ENCODE results near the gene ZBTB20.
A peak's percentile ranks its signal among the peaks of the same experiment; 100 is the strongest.
"Not testable (repeated sequence)": the region's sequence is repeated elsewhere in the genome, so short reads cannot be mapped to it uniquely, and the experiment has no call there.

The ZBTB20 gene

DNA sequence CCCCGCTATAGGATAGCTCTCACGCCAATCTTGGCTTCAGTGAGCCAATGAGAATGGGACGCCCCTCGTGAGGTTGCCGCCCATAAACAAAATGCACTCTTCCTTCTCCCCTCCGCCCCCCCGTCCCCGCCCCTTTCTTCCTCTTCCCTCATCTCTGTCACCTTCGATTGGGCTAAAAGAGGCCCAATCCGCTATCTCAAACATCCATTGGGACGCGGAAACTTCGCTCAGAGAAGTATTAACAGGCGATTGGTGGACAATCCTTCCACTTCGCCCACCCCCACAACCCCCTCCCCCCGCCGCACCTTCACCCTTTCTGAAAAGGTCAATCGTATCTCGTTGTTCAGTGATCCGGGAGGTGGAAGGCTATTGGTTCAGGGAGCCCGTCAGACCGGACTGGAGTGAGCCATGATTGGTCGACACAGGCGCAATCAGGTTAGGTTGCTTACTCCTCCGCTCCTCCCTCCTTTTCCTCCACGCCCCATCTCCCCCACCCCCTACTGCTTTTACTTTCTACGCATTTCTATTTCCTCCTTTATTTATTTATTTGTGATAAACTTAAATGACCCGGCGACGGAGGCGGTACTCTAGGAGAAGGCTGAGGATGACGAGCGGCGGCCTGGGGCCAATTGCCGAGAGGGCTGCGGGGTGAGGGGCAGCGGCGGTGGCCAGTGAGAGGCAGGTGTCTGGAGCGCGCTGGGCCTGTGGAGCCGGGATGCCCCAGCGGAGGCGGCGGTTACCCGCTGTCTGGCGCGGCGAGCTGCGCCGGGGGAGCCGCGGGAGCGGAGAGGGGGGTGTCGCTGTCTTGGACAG, 447 bp upstream of the ZBTB20 start:
- DNase-seq = peak; percentile 98 to 99 (median 98)

DNA sequence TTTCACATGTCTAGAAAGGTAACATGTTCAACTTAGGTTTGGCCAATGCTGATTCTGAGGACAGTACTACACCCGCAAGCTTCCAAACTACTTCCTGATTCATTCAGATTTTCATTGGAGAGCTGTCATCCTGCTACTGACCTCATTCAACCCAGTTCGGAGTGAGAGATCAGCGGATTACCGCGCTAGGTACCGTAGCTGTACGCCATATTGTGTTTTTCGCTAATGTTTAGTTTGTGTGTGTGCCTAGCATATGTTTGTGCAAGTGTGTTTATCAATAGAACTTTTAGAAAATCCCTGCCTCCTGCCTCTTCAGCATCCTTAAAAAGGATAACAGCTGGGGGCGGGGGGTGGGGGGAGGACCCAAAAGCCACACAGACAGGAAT, 1.1 kb downstream of the ZBTB20 start:
- peak; percentile 73 to 84 (median 78) for DNase-seq

DNA sequence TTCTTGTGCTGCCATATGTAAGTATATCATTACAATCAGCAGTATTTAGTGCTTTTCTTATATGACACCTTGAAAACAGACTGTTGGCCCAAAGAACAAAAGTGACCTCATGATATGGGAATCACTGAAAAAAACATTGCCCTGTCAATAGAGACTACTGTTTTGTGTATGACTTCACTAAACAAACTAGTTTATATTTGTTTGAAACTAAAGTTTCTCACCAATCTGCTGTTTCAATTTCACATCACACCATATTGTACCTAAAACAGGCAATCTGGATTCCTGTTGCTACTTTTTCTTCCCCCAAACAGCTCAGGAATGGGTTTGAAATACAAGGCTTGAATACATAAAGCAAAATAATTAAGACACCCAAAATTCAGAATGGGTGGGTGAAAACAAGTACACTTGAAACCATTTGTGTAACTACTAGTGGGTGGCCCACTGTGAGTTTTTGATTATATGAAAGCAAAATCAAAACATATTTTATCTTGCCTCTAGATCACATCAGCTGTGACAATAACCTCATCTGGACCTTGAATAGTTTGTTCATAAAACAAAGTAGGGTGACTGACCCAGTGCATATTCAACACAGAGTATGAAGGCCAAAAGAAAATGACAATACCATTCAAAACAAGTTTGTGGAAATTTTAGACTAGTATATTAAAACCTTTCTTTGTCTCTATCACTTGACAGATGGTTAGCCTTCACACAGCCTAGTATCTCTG, 5.9 kb downstream of the ZBTB20 start:
- DNase-seq = no peak

DNA sequence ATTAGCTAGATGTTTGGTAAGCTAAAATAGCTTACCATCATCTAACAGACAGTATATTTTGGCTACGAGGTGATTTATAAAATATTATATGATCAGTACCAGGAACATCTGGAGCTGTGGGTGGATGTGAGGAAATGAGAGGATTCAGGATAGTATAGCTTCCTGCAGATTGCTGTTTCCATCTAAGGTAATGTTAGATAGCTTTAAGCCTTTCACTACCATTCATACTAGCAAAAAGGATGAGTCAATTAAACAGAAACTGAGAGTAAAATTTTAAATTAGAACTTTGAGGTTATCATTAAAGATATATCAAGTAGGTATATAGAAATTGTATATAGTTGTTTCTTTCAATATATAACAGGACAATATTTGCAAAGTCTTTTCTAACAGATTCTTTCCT, 8.0 kb downstream of the ZBTB20 start:
- no peak for DNase-seq

DNA sequence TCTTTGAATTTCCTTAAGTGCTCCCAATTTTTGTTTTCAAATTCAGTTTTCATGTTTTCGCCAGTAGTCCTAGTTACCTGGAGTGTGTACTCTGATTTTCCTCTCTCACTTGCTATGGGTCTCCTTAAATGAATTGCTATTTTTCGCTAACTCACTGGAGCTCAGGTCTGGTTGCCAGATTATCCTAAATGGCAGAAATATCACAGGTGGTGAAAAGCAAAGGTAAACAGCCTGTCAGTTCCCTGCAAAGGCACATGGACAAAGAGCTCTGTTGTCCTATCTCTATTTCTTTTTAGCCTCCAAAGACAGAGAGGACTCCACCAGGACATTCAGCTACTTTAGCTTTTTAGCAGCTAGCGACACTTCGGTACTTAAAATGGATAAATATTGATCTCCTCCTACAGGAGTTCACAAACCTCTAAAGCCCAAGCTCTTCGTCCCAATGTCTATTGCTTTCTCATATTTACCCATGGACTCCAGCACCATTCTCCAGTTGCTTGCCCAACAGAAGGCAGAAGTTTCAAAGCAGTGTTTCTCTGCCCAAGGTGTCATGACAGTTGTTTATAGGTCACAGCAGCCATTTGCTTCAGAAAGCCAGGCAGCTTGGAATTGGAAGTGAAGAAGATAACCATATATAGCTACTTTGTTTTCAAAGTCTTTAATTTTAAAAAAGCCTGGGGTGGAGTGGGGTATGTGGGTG, 12.3 kb downstream of the ZBTB20 start:
- no peak for DNase-seq

DNA sequence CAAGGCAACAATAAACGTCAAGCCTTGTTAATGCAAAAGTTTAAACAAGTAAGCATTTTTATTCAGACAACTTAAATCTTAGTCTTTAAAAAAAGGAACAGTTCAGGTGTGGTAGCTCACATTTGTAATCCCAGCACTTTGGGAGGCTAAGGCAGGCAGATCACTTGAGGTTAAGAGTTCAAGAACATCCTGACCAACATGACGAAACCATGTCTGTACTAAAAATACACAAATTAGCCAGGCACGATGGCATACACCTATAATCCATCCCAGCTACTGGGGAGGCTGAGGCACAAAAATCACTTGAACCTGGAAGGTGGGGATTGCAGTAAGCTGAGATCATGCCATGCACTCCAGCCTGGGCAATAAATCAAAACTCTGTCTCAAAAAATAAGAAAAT, 19.9 kb downstream of the ZBTB20 start:
- no peak for DNase-seq

DNA sequence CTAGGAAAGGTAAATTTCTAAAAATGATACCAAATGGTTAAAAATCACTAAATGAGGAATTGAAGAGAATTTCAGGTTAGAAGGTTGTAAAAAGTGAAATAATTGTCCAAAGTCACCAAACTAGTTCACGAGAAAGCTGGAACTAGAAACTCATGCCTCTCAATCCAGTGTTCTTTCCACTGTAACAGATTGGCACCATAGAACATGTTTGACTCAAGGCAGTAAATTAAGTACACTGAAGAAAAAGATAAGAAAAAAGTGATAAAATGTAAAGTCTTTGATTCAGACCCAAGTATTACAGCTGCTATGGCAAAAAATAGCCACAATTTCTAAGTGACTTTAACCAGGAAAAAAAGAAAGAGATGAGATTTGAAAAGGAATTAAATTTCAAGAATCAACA, 26.5 kb downstream of the ZBTB20 start:
- DNase-seq = no peak

DNA sequence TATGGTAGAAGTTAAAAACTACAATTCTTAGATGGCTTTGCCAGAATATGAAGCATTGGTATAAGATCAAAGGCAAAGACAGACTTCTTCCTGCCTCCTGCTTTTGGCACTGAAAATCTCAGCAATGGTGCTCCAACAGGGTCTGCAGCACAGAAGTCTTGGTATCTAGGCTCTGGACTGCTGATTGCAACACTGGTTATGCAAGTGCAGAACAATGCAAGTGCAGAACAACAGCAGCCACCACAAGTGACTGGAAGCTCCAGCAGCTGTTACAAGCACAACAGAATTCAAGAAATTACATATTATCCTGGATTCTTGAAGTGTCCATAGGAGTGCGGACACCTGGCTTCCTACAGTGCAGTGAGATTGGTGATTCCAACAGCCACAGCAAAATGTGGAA, 33.7 kb downstream of the ZBTB20 start:
- no peak for DNase-seq

DNA sequence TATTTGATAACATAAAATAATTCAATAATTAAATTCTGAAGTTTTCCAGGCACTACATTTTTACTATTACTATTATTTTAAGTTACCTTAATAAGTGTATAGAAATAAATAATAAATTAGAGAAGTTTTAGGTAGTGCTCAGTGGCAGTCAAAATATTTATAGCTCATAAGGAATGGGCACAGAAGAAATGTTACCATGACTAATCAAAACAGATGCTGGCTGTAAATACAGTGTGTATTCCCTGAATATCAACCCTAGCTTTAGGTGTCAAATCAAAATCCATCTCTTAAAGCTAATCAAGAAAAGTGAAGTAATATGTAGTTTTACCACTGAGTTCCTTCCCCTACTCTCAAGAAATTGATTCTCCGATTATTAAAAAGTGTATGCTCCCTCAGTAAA, 35.5 kb downstream of the ZBTB20 start:
- no peak for DNase-seq

DNA sequence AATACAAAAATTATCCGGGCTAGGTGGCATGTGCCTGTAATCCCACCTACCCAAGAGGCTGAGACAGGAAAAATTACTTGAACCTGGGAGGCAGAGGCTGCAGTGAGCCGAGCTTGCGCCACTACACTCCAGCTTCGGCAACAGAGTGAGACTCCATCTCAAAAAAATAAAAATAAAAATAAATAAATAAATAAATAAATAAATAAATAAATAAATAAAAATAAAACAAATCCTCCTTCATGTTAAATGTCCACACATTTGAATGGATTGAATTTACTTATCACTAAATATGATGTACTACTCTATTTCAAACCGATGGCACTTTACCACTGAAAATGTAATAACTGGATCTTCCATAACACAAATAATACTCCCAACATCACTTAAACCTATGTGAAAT, 36.3 kb downstream of the ZBTB20 start:
- no peak for DNase-seq

DNA sequence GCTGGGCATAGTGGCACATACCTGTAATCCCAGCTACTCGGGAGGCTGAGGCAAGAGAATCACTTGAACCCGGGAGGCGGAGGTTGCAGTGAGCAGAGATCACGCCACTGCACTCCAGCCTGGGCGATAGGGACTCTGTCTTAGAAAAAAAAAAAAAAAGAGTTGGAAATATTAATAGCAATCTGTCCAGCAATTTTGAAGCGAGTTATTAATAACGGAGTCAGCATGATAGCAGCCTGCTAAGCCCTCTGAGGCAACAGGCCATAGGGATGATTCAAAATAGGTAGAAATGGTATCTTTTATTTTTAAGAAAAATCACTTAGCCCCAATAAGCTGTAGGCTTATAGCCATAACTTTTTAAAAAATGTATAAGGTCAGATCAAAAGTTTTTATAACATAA, 37.0 kb downstream of the ZBTB20 start:
- DNase-seq = not testable (repeated sequence)

DNA sequence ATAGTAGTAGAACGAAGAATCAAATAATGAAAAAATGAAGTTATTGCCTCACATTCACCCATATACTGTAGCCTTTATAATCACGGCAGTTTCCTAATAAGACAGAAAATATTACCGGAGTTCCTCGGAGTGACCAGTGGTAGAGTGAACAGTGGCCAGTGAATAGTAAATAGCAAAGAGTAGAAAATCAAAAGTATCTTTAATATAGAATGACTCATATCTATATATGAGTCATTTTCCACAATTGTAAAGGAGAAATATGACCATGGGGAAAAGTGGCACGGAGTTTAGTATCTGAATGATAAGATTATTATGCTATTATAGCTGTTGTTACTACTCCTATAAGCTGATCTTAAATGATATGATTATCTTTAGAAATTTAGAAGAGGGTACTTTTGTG, 38.5 kb downstream of the ZBTB20 start:
- DNase-seq = no peak

DNA sequence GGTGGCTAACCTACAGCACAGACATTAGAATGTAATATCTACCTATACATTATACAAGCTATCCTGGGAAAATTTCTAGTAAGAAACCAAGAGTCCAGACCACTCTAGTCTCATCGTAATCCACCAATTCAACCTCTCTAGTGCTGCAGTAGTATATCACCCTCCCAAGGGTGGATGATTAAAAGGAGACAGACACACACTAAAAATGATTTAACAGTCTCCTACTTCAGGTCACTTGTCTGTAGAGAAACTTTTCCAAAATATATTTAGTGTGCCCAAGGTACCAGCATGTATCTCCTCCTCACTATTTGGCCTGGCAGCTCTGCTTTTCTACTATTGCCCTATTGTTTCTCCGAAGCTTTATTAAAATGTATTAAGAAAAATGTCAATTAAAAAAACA, 45.0 kb downstream of the ZBTB20 start:
- no peak for DNase-seq

DNA sequence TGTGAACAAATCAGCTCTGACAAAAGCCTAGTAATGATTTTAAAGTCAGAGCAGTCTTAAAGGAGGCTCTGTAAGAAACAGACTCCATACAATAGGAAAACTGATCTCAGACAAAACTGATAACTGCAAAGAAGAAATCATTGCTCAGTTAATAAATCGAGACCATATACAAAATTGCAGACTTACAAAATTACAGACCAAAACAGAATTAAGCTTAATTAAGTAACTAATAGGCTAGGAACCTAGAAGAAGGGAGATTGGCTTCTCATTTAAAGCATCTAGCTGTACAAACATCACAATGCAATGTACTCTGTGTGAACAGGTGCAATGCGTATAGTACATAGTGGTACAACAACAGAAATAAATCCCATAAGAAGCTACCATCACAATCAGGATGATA, 46.3 kb downstream of the ZBTB20 start:
- no peak for DNase-seq

DNA sequence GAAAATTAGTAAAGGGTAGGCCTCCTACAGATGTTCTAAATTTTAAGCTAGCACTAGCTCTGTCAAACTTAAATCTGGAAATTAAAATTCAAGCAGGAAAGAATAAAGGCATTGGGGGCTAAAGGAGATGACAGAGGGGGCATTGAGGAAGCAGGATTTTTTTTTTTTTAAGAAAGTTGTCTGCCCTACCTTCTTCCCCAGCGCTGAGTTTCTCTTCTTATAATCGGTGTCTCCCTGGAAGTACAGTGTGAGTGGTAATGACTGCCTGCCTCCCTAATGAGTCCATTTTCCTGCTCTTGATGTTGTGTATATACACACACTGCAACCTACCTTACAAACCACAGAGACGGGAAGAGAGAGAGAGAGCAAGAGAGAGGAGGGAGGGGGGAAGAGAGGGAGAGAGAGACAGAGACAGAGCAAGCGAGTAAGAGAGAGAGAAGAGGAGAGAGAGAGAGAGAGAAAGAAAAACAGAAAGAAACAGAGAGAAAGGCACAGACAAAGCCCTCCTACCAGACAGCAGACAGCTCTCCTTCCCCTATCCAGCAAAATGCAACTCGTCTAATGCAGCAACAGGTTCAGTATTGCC, 47.0 kb downstream of the ZBTB20 start:
- DNase-seq = no peak

DNA sequence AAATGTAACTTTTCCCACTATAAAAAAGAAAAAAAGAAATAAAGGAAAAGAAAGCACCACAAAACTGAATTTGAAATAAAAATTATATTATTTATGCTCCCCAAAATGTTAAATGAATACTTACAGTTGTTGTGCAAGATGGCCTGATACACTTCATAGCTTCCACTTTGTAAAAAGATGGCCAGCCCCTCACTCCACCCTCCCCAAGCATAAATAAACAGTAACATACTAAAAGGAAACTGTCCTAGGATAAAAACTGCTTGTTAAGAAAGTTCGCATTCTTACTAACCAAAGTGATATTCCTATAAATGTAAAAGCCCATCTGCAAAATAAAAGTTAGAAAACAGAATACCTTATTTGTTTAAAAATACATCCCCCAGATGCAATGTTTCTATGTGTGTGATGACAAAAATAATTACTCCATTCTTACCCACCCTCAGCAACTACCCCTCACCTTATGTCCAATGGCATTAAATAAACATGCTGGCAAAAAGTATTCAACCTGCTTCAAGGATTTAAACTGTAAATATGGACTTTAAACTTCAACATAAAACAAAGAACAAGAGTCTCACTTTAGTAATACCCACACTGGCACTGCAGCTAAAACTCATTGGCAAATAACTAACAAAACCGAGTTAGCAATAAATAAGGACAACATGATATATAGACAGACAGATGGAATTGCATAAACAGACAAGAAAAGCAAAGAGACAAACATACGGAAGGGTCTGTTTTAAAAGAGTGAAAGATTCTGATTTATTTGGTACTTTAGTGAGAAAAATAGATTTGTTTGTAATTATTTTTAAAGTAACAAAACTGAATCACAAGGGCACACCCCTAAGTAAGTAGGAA, 47.7 kb downstream of the ZBTB20 start:
- DNase-seq = no peak

DNA sequence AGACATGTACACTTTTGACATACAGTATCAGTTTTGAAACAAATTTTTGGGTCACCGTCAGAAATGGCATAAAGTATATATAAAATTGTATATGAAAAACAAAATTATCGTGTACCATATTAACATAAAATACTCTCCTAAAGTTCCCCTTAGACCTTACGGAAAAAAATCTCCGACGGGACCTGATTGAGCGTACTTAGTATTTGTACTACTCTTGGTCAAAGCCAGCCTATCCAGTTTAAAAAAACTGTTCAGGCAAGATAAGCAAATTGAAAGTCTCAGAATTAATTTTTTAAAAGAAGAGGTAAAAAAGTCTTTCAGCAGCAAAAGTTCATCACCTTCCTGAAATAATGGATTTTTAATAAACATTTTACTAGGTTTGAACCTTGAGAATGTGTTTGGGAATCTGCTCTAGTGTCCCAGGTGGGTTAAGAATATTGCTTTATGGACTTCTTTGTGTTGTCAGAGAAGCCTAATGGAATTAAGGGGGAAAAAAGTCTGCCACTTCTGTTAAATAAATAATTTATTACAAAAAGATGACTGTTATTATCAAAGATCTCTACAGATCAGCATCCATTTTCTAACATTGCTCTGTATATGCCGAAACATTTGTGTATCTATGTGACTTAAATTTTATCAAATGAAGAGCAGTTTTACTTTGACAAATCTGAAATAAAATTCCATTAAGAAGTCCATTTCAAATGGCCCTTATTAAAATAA, 48.6 kb downstream of the ZBTB20 start:
- DNase-seq = no peak

DNA sequence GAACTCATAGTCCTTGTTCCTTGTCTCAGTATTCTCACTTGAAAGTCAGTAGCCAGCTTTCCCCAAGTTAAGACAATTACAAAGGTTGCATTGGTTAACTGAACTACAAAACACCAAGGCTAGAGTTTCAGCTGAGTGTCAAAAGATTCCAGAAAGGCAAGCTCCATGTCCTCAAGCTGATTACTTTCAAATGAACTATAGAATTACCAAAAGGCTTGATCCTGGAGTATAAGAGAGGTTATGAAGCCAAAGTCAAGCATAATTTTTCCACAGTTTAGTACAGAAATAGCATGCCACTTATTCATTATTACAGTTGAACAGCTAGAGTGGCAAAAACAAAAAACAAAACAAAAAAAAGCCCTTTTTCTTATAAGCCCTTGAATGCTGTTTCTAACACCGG, 51.9 kb downstream of the ZBTB20 start:
- DNase-seq = no peak

DNA sequence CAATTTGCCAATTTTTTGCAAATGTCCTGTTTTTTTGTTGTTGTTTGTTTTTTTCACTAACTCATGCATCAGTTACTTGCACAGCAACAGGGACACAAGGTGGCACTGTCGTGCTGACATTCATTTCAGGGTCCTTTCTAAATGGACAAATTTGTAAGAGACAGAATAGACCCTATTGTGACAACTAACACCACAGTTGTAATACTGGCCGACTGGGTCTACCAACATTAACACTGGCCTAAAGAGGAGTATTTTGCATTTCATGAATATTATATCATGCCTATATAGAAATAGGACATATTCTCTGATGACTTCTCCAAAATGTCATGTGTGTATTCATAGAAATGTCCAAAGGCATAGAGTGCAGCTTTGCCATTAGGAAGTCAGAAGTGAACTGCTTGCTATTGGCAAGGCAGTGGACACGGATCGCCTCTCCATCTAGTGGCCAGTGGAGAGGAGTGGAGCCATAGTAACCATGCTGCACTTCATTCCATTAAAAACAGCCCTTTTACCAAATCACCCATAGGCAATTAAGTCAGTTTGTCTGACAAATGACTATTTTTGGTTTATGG, 54.8 kb downstream of the ZBTB20 start:
- DNase-seq = peak; percentile 50 to 54 (median 53)

DNA sequence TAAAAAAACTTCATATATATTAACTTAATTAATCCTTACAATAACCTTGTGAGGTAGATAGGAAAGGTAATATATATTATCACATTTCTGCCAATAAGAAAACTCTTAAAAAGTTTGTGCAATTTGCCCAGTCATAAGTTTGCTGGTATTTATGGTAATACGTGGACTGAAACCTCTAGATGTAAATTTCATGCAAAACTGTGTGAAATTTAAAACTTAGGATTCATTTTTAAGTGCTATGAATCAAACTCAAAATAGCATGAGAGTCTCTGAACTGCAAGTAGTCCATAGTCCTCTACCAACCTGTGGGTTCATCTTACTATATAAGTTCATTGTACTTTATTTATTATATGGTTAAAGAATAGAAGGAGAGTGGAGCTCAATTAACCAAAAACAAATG, 56.4 kb downstream of the ZBTB20 start:
- no peak for DNase-seq

DNA sequence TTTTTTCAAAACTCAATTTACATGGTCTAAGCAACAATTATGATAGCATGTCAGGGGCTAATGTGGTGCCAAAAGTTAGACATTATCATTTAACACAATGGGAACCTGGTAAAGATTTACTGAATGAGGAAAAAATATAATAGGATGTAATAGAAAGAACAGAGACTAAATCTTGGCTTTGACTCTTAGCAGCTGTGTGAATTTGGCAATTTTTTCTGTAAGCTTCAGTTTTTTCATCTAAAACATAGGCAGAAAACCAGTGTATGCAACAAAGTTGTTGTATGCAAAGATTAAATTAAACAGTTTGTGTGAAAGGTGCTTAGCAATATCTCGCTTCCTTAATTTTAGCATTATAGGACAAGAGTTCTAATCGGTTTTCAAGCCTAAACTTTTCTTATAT, 57.6 kb downstream of the ZBTB20 start:
- no peak for DNase-seq

DNA sequence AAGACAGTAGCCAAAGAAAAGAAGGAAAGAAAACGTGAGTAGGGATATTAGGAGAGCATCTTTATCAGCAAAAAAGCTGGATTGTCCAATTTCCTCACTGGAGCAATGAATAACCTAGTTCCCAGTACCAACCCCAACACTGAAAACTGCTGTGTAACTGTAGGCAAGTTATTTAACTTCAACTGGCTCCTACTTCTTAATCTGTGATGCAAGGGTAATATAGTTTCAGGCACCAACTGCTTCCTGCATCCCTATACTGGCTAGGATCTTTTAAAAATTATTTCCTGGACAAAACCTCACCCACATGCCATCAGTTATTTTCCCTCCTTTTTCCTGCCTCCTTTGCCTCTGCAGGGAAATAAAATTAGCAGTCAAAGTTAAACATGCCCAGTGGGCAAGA, 59.6 kb downstream of the ZBTB20 start:
- no peak for DNase-seq

Measured in suppressor macrophage treated with lipopolysaccharide for 1 hour (primary cell).